AG09309 (cell line): ENCODE measurements around the gene GPR22.

Experiments
- DNase-seq: peaks from one replicate; pipeline ENCODE4 v3.0.0-alpha.2; 2010; ENCODE audit warnings: low read depth
- H3K4me3 ChIP-seq: 2 replicates; pipeline ENCODE4 v1.5.1; 2011; ENCODE audit warnings: mild to moderate bottlenecking, low read depth, low read length, moderate library complexity; ENCODE audit not compliant: control insufficient read depth
- TF ChIP-seq, protein P1 (sequence below): IDR thresholded peaks from 2 replicates; pipeline ENCODE4 v1.5.1; 2011; ENCODE audit warnings: mild to moderate bottlenecking, low read depth, low read length, inconsistent platforms; ENCODE audit not compliant: insufficient read depth, control insufficient read depth; ENCODE audit errors: missing control alignments

The GPR22 gene

DNA sequence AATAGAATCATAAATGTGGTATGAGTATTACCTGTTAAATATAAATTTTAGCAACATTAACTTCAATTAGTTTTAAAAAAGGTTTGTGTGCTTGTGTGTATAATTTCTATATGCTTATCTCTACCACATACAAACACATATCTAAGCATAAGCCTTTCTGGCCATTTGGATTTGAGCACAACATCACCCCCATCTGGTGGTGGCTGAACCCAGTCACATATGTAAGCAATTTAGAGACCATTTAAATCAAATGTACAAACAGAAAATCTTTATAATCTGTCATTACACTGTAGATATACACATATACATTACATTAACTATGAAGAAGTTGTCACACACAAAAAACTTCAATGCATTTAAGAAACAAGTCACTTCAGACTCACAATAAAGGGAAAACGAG, 31.7 kb downstream of the GPR22 start:
- no peak overlapping the region for H3K4me3 ChIP-seq
- TF ChIP-seq, protein P1, sequence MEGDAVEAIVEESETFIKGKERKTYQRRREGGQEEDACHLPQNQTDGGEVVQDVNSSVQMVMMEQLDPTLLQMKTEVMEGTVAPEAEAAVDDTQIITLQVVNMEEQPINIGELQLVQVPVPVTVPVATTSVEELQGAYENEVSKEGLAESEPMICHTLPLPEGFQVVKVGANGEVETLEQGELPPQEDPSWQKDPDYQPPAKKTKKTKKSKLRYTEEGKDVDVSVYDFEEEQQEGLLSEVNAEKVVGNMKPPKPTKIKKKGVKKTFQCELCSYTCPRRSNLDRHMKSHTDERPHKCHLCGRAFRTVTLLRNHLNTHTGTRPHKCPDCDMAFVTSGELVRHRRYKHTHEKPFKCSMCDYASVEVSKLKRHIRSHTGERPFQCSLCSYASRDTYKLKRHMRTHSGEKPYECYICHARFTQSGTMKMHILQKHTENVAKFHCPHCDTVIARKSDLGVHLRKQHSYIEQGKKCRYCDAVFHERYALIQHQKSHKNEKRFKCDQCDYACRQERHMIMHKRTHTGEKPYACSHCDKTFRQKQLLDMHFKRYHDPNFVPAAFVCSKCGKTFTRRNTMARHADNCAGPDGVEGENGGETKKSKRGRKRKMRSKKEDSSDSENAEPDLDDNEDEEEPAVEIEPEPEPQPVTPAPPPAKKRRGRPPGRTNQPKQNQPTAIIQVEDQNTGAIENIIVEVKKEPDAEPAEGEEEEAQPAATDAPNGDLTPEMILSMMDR, result peak; percentile 47
- no peak for DNase-seq

DNA sequence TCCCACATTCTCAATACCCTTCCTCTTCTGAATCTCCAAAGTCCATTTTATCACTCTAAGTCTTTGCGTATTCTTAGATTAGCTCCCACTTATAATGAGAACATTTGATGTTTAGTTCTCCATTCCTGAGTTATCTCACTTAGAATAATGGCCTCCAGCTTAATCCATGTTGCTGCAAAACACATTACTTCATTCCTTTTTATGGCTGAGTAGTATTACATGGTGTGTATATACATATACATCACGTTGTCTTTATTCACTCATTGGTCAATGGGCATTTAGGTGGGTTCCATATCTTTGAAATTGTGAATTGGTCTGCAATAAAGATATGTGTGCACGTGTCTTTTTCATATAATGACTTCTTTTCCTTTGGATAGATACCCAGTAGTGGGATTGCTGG, 32.3 kb downstream of the GPR22 start:
- TF ChIP-seq, protein P1, result no peak
- DNase-seq, result no peak
- H3K4me3 ChIP-seq, result no peak overlapping the region

DNA sequence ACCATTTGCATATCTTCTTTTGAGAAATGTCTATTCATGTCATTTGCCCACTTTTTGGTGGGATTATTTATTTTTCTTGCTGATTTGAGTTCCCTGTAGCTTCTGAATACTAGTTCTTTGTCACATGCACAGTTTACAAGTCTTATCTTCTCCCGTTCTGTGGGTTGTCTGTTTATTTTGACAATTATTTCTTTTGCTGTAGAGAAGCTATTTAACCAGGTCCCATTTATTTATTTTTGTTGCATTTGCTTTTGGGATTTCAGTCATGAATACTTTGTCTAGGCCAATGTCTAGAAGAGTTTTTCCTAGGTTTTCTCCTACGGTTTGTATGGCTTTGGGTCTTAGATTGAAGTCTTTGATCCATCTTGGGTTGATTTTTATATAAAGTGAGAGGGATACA, 32.9 kb downstream of the GPR22 start:
- TF ChIP-seq, protein P1, result no peak
- DNase-seq, result no peak

DNA sequence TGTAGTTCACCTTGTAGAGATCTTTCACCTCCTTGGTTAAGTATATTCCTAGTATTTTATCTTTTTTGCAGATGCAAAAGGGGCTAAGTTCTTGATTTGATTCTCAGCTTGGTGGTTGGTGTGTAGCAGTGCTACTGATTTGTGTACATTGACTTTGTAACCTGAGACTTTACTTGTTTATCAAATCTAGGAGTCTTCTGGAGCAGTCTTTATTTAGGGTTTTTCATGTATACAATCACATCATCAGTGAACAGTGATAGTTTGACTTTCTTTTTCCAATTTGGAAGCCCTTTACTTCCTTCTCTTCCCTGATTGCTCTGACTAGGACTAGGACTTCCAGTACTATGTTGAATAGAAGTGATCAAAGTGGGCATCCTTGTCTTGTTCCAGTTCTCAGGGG, 33.8 kb downstream of the GPR22 start:
- no peak overlapping the region for H3K4me3 ChIP-seq
- TF ChIP-seq, protein P1, result no peak
- DNase-seq, result no peak

More for the DNA sequence above, 32.9 kb downstream of the GPR22 start:
- H3K4me3 ChIP-seq, result no peak overlapping the region

DNA sequence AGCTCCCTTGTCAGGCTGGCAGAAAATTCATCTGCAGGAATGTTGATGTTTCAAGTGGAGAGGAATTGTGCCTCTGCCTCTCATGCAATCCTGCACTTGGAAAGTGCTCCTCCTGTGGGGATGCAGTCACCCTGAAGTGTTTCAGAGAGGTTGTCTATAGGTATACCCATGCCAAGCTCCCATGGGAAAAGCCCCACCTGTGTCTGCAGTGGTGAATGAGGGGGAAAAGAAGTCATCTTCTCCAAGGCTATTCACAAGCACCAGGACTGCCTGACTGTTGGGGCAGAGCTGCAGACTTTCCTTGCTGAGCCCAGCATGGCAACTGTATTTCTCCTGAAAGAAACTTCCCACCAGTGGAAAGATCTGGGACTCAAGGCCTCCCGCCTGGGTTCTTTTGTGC, 35.5 kb downstream of the GPR22 start:
- H3K4me3 ChIP-seq, result no peak overlapping the region
- DNase-seq, result no peak
- TF ChIP-seq, protein P1, result no peak

DNA sequence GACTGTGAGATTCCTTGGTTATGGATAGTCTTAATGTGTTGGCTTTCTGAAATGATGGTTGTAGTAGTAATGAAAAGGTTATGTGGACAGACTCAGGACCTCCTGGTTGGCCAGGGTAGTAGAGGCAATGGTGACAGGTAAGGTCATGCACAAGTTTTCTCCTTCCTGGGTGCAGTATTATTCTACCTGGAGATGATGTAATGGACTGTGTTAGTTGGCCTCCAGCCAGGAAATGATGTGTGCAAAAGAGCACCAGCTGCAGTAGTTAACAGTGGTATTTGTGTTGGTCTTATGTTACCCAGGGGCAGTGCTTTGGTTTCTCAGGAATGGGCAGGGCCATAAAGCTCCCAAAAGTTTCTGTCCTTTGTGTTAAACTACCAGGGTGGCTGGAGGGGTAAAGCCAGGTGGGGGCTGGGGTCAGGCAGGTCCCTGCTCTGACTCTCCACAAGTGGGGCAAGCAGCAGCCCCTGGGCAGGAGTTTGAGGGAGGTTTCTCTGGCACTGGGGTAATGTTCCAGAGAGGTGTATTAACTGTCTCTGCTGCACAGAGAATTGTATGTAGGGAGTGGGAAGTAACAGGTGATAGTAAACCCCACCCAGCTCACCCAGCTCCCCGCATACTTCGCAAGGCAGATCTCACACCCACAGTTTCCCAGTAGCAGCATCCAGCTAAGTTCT, 36.3 kb downstream of the GPR22 start:
- TF ChIP-seq, protein P1, result no peak
- no peak overlapping the region for H3K4me3 ChIP-seq
- DNase-seq, result no peak
